Activated CD4-positive, alpha-beta T cell treated with anti-CD3 and anti-CD28 coated beads for 1 hour (primary cell): Measurements from ENCODE around the gene CPZ.
"Not testable (repeated sequence)": the region's sequence is repeated elsewhere in the genome, so short reads cannot be mapped to it uniquely, and the experiment has no call there.

Experiments used
- DNase-seq: peaks from one replicate; pipeline ENCODE4 v3.0.0-alpha.2; 2020

The CPZ gene

DNA sequence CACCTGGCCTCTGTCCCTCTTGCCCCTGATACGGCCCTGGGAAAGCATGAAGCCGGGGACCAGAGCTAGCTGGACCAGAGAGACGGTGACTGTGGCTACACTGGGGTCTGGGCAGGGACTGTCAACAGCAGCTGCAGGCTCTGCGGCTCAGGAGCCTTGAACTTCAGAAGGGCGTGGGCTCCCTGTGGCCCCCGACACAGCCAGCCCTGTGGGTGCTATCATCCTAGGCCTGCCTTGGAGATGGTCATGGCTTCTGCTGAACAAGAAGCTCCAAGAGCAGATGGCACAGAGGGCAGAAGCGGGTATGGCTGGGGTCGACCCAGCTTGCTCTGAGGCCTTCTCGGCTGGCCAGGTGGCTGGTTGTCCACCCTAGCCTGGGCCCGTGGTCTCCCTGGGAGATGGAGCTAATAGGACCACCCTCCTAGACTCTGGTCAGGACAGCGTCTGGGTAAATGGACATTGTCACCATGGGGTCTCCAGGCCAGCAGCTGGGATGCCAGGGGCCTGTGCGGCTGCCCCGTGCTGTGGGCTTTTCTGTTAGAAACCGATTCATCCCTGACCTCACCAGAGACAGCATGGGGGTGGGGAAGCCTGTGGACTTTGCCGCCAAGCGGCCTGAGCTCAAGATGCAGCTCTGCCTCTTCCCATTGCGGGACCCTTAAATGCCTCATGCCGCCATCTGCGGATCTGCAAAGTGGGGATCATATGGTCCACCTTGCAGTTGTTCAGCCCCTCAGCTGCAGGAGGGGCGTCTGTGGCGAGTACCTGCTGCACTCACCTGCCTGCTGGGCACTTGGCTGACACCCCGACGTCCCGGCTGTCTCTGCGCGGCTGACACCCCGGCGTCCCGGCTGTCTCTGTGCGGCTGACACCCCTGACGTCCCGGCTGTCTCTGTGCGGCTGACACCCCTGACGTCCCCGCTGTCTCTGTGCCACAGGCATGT, 21.1 kb downstream of the CPZ start:
- no peak for DNase-seq

DNA sequence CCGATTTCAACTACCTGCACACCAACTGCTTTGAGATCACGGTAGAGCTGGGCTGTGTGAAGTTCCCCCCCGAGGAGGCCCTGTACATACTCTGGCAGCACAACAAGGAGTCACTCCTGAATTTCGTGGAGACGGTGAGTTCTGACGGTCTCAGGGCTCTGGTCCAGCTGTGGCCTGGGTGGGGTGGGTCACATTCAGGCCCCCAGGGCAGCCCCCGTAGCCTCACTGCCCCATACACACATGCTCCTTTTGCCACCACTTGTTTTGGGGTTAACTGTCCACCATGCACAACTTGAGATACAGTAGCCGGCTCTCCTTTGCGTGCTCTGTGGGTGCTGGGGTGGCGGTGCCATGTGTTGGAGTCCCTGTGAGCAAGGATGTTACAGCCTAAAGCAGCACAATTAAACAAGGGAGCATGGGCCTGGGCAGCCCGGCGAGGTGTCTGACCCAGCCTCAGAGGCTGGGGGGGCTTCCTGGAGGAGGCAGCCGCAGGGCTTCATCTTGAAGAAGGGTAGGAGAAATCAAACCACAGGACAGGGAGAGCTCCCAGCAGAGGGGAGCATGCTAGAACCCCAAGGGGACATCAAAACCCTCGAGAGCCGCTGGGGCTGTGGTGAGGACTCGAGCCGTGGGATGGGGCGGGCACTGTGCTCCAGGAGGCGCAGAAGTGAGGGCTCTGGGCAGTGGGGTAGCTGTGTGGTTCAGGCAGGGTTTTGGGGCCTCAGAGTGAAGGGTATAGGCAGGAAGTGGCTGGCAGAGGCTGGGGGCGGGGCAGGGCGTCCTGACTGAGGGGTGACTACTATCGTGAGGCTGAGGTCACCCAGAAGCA, 22.0 kb downstream of the CPZ start:
- DNase-seq, result no peak

DNA sequence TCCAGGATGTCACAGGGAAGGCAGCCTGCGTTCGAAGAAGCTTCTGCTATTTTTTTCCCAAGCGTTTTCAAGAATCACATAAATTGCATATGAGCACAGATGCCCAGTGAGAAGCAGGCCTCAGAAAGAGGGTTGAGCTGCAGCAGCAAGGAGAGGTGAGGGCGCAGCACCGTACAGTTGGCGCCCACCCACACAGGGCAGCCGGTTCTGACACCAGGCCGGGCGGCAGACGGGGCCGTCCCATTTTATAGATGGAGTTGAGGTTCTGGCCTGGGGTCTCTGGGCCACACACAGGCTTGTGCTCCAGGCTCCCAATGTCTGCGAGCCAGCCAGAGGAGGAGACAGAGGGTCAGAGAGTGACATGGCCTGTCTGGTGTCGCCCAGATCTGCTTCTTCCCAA, 22.8 kb downstream of the CPZ start:
- DNase-seq, result no peak

DNA sequence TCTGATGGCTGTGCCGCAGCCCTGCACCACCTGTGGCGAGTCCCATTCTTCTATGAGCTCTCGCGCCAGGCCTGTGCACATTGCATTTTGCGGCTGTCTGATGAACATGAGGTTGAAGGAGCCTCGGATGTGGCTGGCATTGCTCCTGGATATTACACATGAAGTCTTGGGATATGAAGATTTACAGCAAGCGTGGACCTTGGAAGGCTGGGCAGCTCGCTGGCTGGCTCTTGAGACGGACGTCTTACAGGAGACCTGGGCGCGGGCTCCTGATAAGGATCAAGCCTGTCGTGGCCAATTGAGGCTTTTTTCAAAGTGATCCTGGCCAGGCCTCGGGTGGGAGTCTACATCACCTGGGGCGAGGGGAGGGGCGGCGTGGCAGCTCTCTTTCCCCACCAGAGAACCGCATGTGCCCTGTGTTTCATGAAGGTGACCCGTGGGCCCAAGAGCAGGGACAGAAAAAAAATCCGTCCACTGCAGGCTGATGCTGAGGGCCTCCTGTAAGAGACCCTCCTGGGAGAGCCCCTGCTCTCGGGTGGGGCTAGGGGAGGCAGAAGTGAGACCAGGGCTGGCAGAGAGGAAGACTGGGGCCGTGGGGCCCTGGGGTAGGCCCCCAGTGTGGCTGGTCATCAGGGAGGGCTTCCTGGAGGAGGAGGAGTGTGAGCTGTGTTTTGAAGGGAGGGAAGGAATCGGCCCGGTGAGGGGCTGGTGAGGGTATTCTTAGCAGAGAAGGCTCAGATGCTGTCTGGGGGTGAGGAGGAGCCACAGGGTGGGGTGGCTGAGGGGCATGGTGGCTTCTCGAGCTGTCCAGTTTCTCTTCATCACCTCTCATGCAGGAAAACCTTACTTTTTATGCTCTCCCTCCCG, 23.6 kb downstream of the CPZ start:
- no peak for DNase-seq

DNA sequence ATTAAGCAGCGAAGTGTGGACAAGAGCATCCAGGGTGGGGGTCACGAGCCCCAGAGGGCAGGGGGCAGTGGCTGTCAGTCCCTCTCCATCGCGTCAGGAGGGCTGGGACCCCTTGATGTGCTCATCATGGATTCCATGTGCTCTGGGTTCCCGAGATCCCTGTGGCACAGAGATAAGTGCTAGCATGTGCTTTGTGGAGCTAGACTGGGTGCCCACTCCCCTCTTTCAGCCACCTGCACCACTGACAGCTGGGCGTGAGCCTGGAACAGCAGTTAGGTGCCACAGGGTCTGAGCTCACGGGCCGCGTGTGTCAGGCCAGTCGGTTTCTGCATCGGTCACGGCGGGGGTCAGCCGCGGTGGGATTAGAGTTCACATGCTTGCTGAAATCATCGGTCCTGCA, 24.3 kb downstream of the CPZ start:
- no peak for DNase-seq

DNA sequence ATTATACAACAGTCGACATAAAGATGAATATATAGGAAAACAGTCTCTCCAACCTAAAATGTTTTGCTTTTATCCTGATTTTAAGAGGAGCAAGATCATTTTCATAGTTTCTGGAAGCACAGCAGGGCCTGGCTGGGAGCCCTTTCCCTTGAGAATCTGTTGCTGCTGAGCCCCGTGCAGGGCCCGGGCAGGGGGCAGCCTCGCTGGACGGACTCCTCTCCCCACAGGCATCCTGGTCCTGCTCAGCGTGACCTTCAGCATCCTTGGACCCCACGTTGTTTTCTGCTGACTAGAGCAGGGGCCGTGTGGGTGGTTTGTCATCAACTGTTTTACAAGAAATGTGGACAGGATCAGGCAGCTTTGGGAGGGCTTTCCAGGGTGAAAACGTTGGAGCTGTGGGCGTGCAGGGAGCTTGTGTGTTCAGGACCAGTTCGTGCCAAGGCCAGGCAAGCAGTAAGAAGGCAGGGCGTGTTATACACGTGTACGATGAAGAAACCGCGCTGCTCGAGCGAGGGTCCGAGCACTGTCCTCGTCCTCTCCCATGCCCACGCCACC, 25.0 kb downstream of the CPZ start:
- no peak for DNase-seq

DNA sequence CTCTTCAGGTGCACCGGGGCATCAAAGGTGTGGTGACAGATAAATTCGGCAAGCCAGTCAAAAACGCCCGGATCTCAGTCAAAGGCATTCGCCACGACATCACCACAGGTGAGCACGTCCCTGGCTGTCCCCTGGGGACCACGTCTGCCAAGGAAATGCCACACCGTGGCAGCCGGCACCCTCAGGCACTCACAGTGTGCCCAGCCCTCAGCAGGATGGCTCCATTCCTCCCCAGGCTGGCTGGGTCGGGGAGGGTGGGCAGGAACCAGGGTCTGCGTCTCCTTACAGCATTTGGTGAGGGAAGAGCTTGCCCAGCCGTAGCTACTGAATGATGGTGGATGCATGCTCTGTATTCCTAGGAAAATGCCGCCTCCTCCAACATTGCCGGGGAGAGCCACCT, 25.9 kb downstream of the CPZ start:
- DNase-seq, result no peak

DNA sequence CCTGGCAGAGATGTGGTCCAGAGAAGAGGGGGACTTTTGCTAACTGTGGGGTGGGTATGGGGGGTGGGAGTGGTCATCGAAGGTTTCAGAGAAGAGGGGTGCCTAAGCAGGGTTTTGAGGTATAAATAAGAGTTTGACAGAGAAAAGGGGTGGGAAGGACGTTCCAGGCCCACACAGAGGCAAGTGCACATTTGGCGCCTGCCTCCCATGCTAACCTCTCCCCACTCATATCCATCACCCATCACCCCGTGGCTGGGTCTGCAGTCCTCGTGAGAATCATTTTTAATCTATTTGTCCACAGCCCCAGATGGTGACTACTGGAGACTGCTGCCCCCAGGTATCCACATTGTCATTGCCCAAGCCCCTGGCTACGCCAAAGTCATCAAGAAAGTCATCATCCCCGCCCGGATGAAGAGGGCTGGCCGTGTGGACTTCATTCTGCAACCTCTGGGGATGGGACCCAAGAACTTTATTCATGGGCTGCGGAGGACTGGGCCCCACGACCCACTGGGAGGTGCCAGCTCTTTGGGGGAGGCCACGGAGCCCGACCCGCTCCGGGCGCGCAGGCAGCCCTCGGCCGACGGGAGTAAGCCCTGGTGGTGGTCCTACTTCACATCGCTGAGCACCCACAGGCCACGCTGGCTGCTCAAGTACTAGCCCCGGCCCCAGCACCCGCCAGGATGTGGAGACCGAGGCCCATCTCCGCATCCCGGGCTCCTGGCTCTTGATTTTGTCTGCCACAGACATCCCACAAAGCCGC, 26.6 kb downstream of the CPZ start:
- DNase-seq, result no peak

DNA sequence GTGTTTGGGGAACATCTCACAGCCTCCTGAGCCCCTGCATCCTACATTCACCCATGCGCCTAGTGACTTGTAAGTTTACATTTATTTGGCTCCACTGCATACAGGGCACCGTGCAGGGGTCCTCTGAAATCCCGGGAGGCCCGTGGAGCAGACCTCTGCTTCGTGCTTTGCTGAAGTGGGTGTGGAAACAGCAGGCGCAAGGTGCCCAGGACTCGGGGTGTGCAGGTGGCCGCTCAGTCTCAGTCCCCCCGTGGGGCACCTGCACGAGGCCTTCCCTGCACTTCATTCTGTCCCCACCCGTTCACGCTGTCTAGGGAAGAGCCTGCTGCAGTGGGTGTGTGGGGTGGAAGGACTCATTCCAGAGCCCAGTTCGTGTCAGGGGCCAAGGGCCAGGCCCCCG, 28.6 kb downstream of the CPZ start:
- DNase-seq, result not testable (repeated sequence)

DNA sequence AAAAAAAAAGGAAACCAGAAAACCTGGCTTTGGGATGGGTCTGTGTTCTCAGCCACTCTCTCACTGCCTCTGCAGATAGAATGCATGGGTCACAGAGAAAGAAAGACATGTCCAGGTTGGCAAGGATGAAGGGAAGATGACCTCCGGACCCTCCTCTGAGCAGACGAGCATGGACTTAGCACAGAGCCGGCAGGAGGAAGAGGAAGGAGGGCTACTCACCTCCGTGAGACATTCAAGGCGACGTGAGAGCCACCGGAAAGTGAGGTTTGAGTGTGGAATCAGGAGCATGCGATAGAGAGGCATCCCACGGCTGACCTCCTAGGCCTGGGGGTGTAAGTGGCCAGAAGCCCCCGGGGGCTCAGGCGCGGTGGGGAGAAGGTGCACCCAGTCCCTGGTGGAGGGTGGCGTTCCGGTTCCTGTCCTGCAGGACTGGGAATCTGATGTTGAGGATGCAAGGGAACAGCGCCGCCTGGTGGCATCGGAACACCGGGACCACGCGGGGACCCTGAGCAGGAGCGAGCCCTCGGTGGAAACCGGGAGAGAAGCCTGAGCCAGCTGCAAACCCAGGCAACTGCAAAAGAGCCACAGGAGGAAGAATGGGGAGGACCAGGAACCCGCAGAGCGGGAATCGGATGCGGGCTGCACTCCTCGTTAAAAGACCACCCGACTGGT, 32.2 kb downstream of the CPZ start:
- DNase-seq, result not testable (repeated sequence)

DNA sequence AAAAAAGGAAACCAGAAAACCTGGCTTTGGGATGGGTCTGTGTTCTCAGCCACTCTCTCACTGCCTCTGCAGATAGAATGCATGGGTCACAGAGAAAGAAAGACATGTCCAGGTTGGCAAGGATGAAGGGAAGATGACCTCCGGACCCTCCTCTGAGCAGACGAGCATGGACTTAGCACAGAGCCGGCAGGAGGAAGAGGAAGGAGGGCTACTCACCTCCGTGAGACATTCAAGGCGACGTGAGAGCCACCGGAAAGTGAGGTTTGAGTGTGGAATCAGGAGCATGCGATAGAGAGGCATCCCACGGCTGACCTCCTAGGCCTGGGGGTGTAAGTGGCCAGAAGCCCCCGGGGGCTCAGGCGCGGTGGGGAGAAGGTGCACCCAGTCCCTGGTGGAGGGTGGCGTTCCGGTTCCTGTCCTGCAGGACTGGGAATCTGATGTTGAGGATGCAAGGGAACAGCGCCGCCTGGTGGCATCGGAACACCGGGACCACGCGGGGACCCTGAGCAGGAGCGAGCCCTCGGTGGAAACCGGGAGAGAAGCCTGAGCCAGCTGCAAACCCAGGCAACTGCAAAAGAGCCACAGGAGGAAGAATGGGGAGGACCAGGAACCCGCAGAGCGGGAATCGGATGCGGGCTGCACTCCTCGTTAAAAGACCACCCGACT, 37.8 kb downstream of the CPZ start:
- not testable (repeated sequence) for DNase-seq

DNA sequence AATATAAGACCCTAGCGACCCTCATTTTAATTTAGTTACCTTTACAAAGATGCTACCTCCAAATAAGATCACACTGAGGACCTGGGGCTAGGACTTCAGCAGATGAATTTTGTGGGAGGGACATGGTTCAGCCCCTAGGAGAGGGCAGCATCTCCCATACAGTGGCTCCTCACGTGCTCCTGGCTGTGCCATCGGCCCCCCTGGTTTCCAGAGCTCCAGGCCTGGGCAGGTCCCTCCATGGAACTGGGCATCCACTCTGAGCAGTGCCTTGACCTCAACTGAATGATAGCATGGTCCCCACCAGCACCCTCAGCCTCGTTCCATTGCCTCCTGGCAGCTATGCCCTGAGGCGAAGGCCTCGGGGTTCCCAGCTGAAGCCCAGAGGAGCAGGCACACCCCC, 39.3 kb downstream of the CPZ start:
- DNase-seq, result not testable (repeated sequence)

DNA sequence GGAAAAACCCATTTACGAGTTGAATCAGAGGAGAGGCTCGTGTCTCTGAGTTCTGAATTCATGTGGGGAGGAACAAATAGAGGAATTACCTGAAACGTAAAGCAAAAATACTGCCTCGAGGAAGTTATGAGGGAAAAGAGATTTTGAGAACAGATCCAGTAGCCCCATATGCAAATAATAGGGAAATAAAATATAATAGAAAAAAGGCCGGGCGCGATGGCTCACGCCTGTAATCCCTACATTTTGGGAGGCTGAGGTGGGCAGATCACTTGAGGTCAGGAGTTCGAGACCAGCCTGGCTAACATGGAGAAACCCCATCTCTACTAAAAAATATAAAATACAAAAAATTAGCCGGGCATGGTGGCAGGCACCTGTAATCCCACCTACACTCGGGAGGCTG, 42.2 kb downstream of the CPZ start:
- DNase-seq, result not testable (repeated sequence)

DNA sequence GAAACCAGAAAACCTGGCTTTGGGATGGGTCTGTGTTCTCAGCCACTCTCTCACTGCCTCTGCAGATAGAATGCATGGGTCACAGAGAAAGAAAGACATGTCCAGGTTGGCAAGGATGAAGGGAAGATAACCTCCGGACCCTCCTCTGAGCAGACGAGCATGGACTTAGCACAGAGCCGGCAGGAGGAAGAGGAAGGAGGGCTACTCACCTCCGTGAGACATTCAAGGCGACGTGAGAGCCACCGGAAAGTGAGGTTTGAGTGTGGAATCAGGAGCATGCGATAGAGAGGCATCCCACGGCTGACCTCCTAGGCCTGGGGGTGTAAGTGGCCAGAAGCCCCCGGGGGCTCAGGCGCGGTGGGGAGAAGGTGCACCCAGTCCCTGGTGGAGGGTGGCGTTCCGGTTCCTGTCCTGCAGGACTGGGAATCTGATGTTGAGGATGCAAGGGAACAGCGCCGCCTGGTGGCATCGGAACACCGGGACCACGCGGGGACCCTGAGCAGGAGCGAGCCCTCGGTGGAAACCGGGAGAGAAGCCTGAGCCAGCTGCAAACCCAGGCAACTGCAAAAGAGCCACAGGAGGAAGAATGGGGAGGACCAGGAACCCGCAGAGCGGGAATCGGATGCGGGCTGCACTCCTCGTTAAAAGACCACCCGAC, 43.5 kb downstream of the CPZ start:
- DNase-seq, result not testable (repeated sequence)

DNA sequence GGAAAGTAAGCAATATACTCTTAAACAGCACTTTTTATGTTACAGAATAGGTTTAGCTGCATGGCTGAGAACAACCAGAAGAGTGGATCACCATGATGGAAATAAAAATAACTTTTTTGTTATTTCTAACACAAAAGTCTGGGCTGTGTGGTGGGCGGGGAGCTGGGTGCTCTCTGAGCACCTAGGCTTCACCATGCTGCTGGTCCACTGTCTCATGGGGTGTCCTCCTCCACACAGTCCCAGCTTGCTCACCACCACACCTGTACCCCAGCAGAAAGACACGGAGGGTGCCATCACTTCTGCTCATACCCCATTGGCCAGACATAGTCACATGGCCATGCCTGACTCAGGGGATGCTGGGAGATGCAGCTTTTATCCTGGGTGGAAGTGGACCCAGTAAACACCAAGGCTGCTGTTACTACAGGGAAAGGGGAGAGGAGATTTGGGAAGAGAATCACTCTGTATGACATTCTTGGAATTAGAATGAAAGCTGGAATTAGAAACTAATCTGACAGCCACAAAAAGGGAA, 45.0 kb downstream of the CPZ start:
- DNase-seq, result no peak

DNA sequence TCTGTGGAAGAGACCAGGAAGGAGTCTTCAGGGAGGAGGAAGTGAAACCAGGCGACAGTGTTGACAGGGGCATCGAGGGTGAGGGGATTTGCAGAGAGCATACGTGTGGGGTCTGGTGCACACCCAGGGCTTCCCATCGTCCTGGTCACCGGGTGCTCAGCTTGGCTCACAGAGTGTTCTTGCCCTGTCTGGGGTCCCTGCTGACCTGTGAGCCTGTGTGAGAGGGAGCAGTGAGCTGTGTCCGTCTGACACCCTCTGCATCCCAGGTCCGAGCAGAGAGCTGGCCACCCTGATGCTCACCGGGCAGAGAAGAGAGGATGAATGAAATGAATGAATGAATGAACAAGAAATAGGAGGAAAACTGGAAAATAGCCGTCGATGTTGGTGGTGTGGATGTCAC, 46.5 kb downstream of the CPZ start:
- DNase-seq, result no peak

DNA sequence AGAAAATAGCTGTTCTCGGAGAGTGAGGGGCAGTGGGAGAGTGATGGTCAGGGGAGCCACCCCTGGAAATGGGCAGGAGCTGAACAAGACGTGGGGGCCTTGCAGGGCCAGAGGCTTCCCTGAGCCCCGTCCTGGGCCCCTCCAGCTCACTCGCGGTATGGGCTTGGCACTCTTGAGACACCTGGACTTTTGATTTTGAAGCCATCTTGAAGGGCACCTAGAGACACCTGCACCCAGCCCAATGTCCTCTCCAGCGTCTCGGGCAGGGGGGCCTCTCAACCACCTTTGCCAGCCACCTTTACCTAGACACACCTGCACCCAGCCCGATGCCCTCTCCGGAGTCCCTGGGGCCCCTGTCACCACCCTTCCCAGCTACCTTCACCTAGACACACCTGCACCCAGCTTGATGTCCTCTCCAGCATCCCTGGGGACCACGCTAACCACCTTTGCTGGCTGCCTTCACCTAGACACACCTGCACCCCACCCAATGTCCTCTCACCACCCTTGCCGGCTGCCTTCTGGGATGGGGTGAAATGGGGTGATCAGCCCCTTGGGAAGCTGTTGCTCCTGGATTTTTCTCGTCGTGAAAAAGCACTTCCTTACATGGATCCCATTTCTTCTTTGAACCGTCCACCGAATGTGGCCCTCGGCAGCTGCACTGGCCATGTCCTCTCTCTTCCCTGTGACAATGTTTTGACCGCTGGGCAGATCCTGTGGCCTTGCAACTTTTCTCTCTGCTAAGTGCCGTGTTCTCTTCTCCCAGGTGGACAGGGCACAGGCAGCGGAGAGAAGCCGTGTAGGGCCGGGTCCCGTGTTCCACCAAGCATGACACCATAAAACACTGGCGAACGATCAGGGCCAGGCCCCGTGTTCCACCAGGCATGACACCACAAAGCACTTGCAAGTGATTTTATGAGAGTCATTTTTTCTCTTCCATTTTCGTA, 47.5 kb downstream of the CPZ start:
- no peak for DNase-seq

DNA sequence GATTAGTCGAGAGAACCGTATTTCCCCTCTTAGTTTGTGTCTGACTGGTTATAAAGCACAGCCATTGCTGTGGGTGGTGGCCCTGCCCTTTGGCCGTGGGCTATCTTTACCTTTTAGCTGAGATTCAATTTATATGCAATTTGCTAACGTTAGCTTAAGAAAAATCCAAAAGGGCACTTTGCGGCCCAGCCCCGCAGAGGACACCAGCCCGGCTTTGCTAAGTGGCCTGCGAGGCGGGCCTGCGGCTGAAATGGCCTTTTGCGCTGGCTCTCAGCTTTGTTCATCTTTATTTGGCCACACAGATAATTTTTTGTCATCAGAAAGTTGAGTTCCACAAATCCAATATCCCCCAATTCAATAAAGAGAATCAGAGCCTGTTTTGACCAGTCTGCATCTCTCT, 48.3 kb downstream of the CPZ start:
- no peak for DNase-seq

DNA sequence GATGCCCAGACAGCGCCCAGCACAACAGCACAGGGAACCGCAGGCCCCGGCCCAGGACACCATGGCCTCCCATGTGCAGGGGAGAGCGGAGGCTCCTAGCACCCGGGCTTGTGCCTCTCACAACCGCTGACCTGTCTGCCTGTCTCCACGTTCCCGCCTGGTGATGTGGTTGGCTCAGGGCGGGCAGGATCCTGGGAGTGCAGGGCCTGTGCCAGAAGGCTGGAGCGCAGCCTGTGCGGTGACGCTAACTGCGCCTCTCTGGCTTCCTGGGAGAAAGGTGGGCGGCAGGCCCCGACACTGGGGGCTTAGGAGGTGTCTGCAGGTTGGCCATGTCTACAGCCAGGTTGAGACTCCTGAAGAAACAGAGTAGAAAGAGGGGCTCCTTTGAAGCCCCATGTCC, 48.7 kb downstream of the CPZ start:
- DNase-seq, result no peak
